CD14-positive monocyte (primary cell): Measurements from ENCODE around the gene ITGAL. TPM values are rescaled to one million over a fixed set of nuclear protein-coding genes. Genes with fewer than 3 reads are reported as not detected.

ENCODE experiments used
- DNase-seq, 3 donors: peaks; one replicate each; pipeline ENCODE4 v3.0.0-alpha.2; 2011 to 2022
- H2AFZ ChIP-seq: 2 replicates; pipeline ENCODE4 v1.6.0; 2012; ENCODE audit warnings: mild to moderate bottlenecking, low read depth, low read length, inconsistent platforms; ENCODE audit not compliant: insufficient read depth, poor library complexity, severe bottlenecking
- H3K27ac ChIP-seq, 2 donors: 1 replicate in 1 of 2; 2 replicates in 1 of 2; pipeline ENCODE4 v1.5.1; 2012 to 2013; ENCODE audit warnings: low read length in 2 of 2, control low read depth in 1 of 2, inconsistent platforms in 1 of 2, low read depth in 1 of 2, mild to moderate bottlenecking in 1 of 2
- H3K27me3 ChIP-seq, 2 donors: one replicate each; pipeline versions ENCODE4 v1.6.0 to v1.6.1; 2011 to 2013; ENCODE audit warnings: low read length in 2 of 2; ENCODE audit not compliant: control insufficient read depth in 2 of 2, insufficient read depth in 2 of 2
- H3K36me3 ChIP-seq, 2 donors: replicated peaks in 1 of 2; 1 replicate in 1 of 2; 2 replicates in 1 of 2; pipeline versions ENCODE4 v1.5.1 to v1.6.1; 2012 to 2013; ENCODE audit warnings: low read length in 2 of 2, control low read depth in 1 of 2, inconsistent platforms in 1 of 2, mild to moderate bottlenecking in 1 of 2; ENCODE audit not compliant: insufficient read depth in 2 of 2, control insufficient read depth in 1 of 2
- H3K4me1 ChIP-seq, 2 donors: 1 replicate in 1 of 2; 2 replicates in 1 of 2; pipeline versions ENCODE4 v1.5.1 to v1.6.1; 2012 to 2013; ENCODE audit warnings: low read length in 2 of 2, control low read depth in 1 of 2, inconsistent platforms in 1 of 2, mild to moderate bottlenecking in 1 of 2, moderate library complexity in 1 of 2; ENCODE audit not compliant: insufficient read depth in 2 of 2, control insufficient read depth in 1 of 2
- H3K4me2 ChIP-seq: replicated peaks from 2 replicates; pipeline ENCODE3; 2012; ENCODE audit warnings: low read length, moderate library complexity, mild to moderate bottlenecking; ENCODE audit not compliant: poor library complexity, severe bottlenecking; ENCODE audit errors: extremely low read depth
- H3K4me3 ChIP-seq, 3 experiments: fragments of 200-600 bp in 1 of 3; sonication (generic) in 1 of 3; replicated peaks in 1 of 3; 1 replicate in 2 of 3; 2 replicates in 1 of 3; pipeline ENCODE4 v1.5.1; 2011 to 2013; ENCODE audit warnings: low read length in 3 of 3, mild to moderate bottlenecking in 3 of 3, control low read depth in 2 of 3, low read depth in 2 of 3, inconsistent platforms in 1 of 3, moderate library complexity in 1 of 3
- H3K79me2 ChIP-seq: 2 replicates; pipeline ENCODE4 v1.6.0; 2012; ENCODE audit warnings: mild to moderate bottlenecking, control low read depth, inconsistent platforms, low read length, moderate library complexity; ENCODE audit not compliant: insufficient read depth
- H3K9ac ChIP-seq: 2 replicates; pipeline ENCODE4 v1.6.0; 2017; ENCODE audit warnings: low read length, mild to moderate bottlenecking; ENCODE audit not compliant: insufficient read depth, poor library complexity, severe bottlenecking
- H3K9me3 ChIP-seq, 2 donors: replicated peaks in 1 of 2; 1 replicate in 1 of 2; 2 replicates in 1 of 2; pipeline versions ENCODE4 v1.5.1 to v1.6.1; 2012 to 2013; ENCODE audit warnings: low read length in 2 of 2, control low read depth in 1 of 2; ENCODE audit not compliant: control insufficient read depth in 1 of 2, insufficient read depth in 1 of 2
- H4K20me1 ChIP-seq: 2 replicates; pipeline ENCODE4 v1.6.0; 2012; ENCODE audit warnings: mild to moderate bottlenecking, low read length, control low read depth, moderate library complexity; ENCODE audit not compliant: insufficient read depth
- H3K27ac Mint-ChIP-seq, 7 donors: one replicate each; pipeline ENCODE4 v1.8.0; 2020; ENCODE audit warnings: mild to moderate bottlenecking in 7 of 7, mixed read lengths in 7 of 7, moderate library complexity in 6 of 7, inconsistent platforms in 2 of 7
- H3K27me3 Mint-ChIP-seq, 3 donors: one replicate each; pipeline ENCODE4 v1.8.0; 2021 to 2022; ENCODE audit warnings: low read depth in 3 of 3, mild to moderate bottlenecking in 3 of 3, mixed read lengths in 3 of 3, moderate library complexity in 3 of 3, inconsistent platforms in 1 of 3
- H3K36me3 Mint-ChIP-seq, 2 donors: one replicate each; pipeline ENCODE4 v1.8.0; 2020; ENCODE audit warnings: mixed read lengths in 2 of 2, inconsistent platforms in 1 of 2, mild to moderate bottlenecking in 1 of 2
- H3K4me1 Mint-ChIP-seq: one replicate; pipeline ENCODE4 v1.8.0; 2020; ENCODE audit warnings: mild to moderate bottlenecking, mixed read lengths
- H3K4me3 Mint-ChIP-seq, 2 donors: one replicate each; pipeline ENCODE4 v1.8.0; 2020; ENCODE audit warnings: mild to moderate bottlenecking in 2 of 2, mixed read lengths in 2 of 2, moderate library complexity in 1 of 2
- H3K9me3 Mint-ChIP-seq, 7 donors: one replicate each; pipeline ENCODE4 v1.8.0; 2020 to 2022; ENCODE audit warnings: mixed read lengths in 7 of 7, mild to moderate bottlenecking in 6 of 7, moderate library complexity in 6 of 7, inconsistent platforms in 2 of 7
- WGBS: methylation state at CpG from one replicate; pipeline ENCODE4 v1.1.5; 2013; ENCODE audit warnings: missing lambda C conversion rate; ENCODE audit not compliant: insufficient coverage; 5-methylcytosine and 5-hydroxymethylcytosine counted together
- intact Hi-C, 2 donors: fragments of 100-400 bp; cut with micrococcal nuclease; formaldehyde crosslinking; loops; one replicate each; pipeline versions ENCODE4 v1.15.0 to v1.15.1; 2023
- polyA plus RNA-seq, 3 donors: library from polyadenylated mRNA; depleted of rRNA in 1 of 3; unstranded in 2 of 3; stranded (reverse) in 1 of 3; fragments of 300-500 nt in 2 of 3; fragments of >200 nt in 1 of 3; fragmentation: Illumina TruSeq in 2 of 3; gene quantifications; 1 replicate in 2 of 3; 2 replicates in 1 of 3; pipeline ENCODE4 v1.2.3, GENCODE V29; 2012 to 2021
- TF ChIP-seq, protein P1 (sequence below): fragments of 200-600 bp; IDR thresholded peaks from one replicate; pipeline ENCODE4 v1.8.0; 2022; ENCODE audit warnings: antibody characterized with exemption, mild to moderate bottlenecking

ITGAL gene
- polyA plus RNA-seq, 3 donors: 56.8 to 474 (median 109) TPM

DNA sequence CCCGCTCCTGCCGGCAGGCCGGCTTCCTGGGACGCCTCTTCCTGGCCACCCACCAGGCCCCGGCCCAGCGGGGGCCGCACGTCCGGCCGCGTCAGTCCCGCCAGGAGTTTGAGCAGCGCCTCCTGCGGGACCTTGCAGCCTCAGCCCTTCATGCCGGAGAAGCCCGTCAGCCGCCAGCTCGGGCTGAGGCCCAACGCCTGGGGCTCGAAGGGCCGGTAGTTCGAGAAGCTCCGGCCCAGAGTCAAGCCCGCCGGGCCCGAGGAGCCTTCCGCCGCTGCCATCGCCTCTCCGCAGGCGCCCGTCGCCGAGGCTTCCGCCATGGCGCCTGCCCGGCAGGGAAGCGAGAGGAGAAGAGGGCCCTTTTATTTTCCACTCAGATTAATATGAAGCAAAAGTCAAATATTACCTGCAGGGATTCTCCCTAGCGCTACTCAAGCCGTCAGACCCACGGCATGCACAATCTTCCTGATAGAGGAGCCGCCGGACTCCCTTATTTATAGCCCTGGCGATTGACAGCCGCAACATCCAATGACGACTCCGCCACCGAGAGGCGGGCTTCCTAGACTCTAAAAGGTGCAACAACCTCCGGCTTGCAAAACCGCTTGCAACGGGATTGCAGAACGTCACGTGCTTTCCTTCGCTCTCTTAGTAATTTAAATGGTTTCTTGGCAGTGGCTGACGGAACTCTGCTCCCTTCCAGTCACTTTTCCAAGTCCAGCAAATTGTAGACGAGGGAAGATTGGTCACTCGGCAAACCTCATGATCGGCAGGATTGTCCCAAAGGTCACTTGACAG lies 26.9 kb upstream of the ITGAL start, which contains the start of gene SEPHS2:
SEPHS2 (minus strand) TSS at position 467 of the 795 bp plus-strand sequence; CDS start at position 320, 147 bp downstream.
- TF ChIP-seq, protein P1, sequence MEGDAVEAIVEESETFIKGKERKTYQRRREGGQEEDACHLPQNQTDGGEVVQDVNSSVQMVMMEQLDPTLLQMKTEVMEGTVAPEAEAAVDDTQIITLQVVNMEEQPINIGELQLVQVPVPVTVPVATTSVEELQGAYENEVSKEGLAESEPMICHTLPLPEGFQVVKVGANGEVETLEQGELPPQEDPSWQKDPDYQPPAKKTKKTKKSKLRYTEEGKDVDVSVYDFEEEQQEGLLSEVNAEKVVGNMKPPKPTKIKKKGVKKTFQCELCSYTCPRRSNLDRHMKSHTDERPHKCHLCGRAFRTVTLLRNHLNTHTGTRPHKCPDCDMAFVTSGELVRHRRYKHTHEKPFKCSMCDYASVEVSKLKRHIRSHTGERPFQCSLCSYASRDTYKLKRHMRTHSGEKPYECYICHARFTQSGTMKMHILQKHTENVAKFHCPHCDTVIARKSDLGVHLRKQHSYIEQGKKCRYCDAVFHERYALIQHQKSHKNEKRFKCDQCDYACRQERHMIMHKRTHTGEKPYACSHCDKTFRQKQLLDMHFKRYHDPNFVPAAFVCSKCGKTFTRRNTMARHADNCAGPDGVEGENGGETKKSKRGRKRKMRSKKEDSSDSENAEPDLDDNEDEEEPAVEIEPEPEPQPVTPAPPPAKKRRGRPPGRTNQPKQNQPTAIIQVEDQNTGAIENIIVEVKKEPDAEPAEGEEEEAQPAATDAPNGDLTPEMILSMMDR: peak; percentile 51
- H3K27me3 Mint-ChIP-seq: peaks cover 0 to 1% (median 0%) of the 10 kb centered on the region in 3 donors
- peaks cover 36% of the 10 kb centered on the region for H3K4me1 Mint-ChIP-seq
- peaks cover 11 to 13% of the 10 kb centered on the region in 2 donors for H3K36me3 Mint-ChIP-seq
- peak within 1 kb of the TSS; percentile 89 to 95 for H3K4me3 Mint-ChIP-seq
- DNase-seq: peak; percentile 95 to 99 (median 97)
- H3K4me3 ChIP-seq: peak within 1 kb of the TSS; percentile 81 to 90 (median 85)
- H3K4me2 ChIP-seq: peak within 1 kb of the TSS; percentile 90
- intact Hi-C loops: loop anchor here (2.0 to 10.0 kb wide), 3 partner anchors 37 to 169 kb away; partner anchors contain the start of genes ZNF689 (in 1 of the 2) and ZNF768 (in 1 of the 2)
- peak within 1 kb of the TSS; percentile 90 for H3K9ac ChIP-seq
- peaks cover 34 to 36% of the 10 kb centered on the region in 2 donors for H3K4me1 ChIP-seq
- peaks cover 27% of the 10 kb centered on the region for H4K20me1 ChIP-seq
- peaks cover 0 to 3% (median 0%) of the 10 kb centered on the region in 7 donors for H3K9me3 Mint-ChIP-seq
- no peaks in the 10 kb centered on the region for H3K9me3 ChIP-seq
- H3K27ac Mint-ChIP-seq: peak within 1 kb of the TSS; percentile 89 to 99 (median 97)
- H3K27ac ChIP-seq: peak within 1 kb of the TSS; percentile 83 to 90
- H3K27me3 ChIP-seq: no peaks in the 10 kb centered on the region
- peaks cover 0 to 4% of the 10 kb centered on the region in 2 donors for H3K36me3 ChIP-seq
- peak within 1 kb of the TSS; percentile 99 for H2AFZ ChIP-seq
- WGBS: under 1% methylated on average over 51 of the region's 59 CpGs
- H3K79me2 ChIP-seq: peaks cover 30% of the 10 kb centered on the region

DNA sequence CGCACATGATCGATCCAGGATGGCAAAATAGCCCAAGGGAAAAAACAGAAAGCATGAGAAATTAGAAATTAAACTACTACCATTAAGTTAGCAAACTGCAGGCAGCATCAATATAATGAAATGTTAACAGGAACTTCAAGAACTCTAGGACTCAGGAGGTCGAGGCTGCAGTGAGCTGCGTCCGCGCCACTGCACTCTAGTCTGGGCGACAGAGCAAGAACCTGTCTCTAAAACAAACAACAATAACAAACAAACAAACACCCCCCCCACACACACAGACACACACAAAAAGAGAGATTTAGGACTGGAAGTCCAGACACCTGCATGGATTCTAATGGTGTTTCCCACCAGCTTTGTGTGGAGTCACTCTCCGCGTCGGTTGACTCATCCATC lies 26.3 kb upstream of the ITGAL start:
- Histone ChIP-seq H3K79me2 (peaks cover 30% of the 10 kb centered on the region), H3K4me2 (peak overlapping the region; percentile 90), H3K27ac (peak overlapping the region; percentile 83 to 90), H3K4me1 (peaks cover 34 to 39% of the 10 kb centered on the region in 2 donors), H3K9ac (peak overlapping the region; percentile 90), H4K20me1 (peaks cover 27% of the 10 kb centered on the region), H2AFZ (peak overlapping the region; percentile 99), H3K9me3 (no peaks in the 10 kb centered on the region), H3K27me3 (no peaks in the 10 kb centered on the region), H3K36me3 (peaks cover 0 to 4% of the 10 kb centered on the region in 2 donors), H3K4me3 (peak overlapping the region; percentile 81 to 90 (median 85))
- Mint-ChIP-seq H3K27me3 (peaks cover 0 to 1% (median 0%) of the 10 kb centered on the region in 3 donors), H3K4me1 (peaks cover 35% of the 10 kb centered on the region), H3K36me3 (peaks cover 11 to 13% of the 10 kb centered on the region in 2 donors), H3K27ac (peak overlapping the region; percentile 89 to 99 (median 97)), H3K9me3 (peaks cover 0 to 3% (median 0%) of the 10 kb centered on the region in 7 donors), H3K4me3 (peak overlapping the region; percentile 89 to 95)
- WGBS: 77% methylated on average over 6 of the region's 10 CpGs
- intact Hi-C loops: loop anchor here in 1 of 2 donors (5.0 to 10.0 kb wide), 2 partner anchors 36 to 169 kb away; partner anchors contain the start of gene ZNF689
- TF ChIP-seq, protein P1: no peak
- peak in 1 of 3 donors; percentile 29 for DNase-seq
